ENCODE measurements around the gene IFT20.

GRCh38 chr17:28346199-28346580 lies 10.9 kb upstream of the IFT20 start:
- no peak for TF ChIP-seq CTCF (conservative IDR thresholded peaks at IDR 0.05; ENCODE audit: low read length)
- TF ChIP-seq EZH2phosphoT487 (IDR thresholded peaks at IDR 0.05; ENCODE audit: borderline replicate concordance): no peak
